ENCODE data around the gene RXFP2.

- TF ChIP-seq CTCF (IDR thresholded peaks at IDR 0.05): no peak
- no peak for TF ChIP-seq POLR2A (IDR thresholded peaks at IDR 0.05)
Measured at GRCh38 chr13:31755803-31756212, 16.5 kb downstream of the RXFP2 start.
